BLaER1 treated with 17β-estradiol and CSF1 and Interleukin-3, amounts not matched to agents 10 nM and 100 nM (cell line): ENCODE measurements around the gene RASAL2.
A peak's percentile ranks its signal among the peaks of the same experiment; 100 is the strongest.

Experiments used
- H3K27ac ChIP-seq, 11 experiments: shearing (Covaris generic); formaldehyde crosslinking; 2 replicates each; pipeline ENCODE4 v1.8.1; 2022
- H3K27me3 ChIP-seq, 11 experiments: shearing (Covaris generic); formaldehyde crosslinking; 2 replicates each; pipeline ENCODE4 v1.8.1; 2022
- H3K36me3 ChIP-seq, 11 experiments: shearing (Covaris generic); formaldehyde crosslinking; 2 replicates each; pipeline ENCODE4 v1.8.1; 2022
- H3K4me1 ChIP-seq, 10 experiments: shearing (Covaris generic); formaldehyde crosslinking; 2 replicates each; pipeline ENCODE4 v1.8.1; 2022
- H3K4me2 ChIP-seq, 11 experiments: shearing (Covaris generic); formaldehyde crosslinking; 2 replicates each; pipeline ENCODE4 v1.8.1; 2022
- H3K4me3 ChIP-seq, 10 experiments: shearing (Covaris generic); formaldehyde crosslinking; 2 replicates each; pipeline ENCODE4 v1.8.1; 2022
- H3K9ac ChIP-seq, 11 experiments: shearing (Covaris generic); formaldehyde crosslinking; 2 replicates each; pipeline ENCODE4 v1.8.1; 2022
- H3K9me3 ChIP-seq, 11 experiments: shearing (Covaris generic); formaldehyde crosslinking; replicated peaks in 1 of 11; 2 replicates each; pipeline ENCODE4 v1.8.1; 2022
- H4K20me1 ChIP-seq, 11 experiments: shearing (Covaris generic); formaldehyde crosslinking; 2 replicates each; pipeline ENCODE4 v1.8.1; 2022
- Cebpa-rat ChIP-seq, 11 experiments: shearing (Covaris generic); IDR thresholded peaks; 2 replicates each; pipeline ENCODE4 v1.8.1; 2022

RASAL2 gene

GRCh38 chr1:178266113-178266512 lies 172.2 kb downstream of the RASAL2 start:
- H3K36me3 ChIP-seq, result no peaks in the 10 kb centered on the region
- no peak for TF ChIP-seq Cebpa-rat (IDR thresholded peaks at IDR 0.05)
- H3K4me1 ChIP-seq, result peaks cover 0 to 3% (median 0%) of the 10 kb centered on the region in 10 experiments; a peak in 2 of 20 replicates
- H3K4me3 ChIP-seq, result no peak overlapping the region
- H3K27me3 ChIP-seq, result no peaks in the 10 kb centered on the region
- H3K4me2 ChIP-seq, result no peak overlapping the region
- no peak overlapping the region for H3K9ac ChIP-seq
- no peak overlapping the region for H3K27ac ChIP-seq
- H3K9me3 ChIP-seq, result no peaks in the 10 kb centered on the region
- no peaks in the 10 kb centered on the region; a peak in 1 of 22 replicates for H4K20me1 ChIP-seq

GRCh38 chr1:178266619-178267066 lies 172.7 kb downstream of the RASAL2 start:
- peaks cover 0 to 8% (median 0%) of the 10 kb centered on the region in 10 experiments; a peak in 3 of 20 replicates for H3K4me1 ChIP-seq
- no peak overlapping the region for H3K27ac ChIP-seq
- H3K4me3 ChIP-seq, result no peak overlapping the region
- no peak for TF ChIP-seq Cebpa-rat (IDR thresholded peaks at IDR 0.05)
- H3K36me3 ChIP-seq, result no peaks in the 10 kb centered on the region
- H4K20me1 ChIP-seq, result no peaks in the 10 kb centered on the region; a peak in 1 of 22 replicates
- H3K27me3 ChIP-seq, result no peaks in the 10 kb centered on the region
- H3K4me2 ChIP-seq, result no peak overlapping the region
- H3K9me3 ChIP-seq, result no peaks in the 10 kb centered on the region
- H3K9ac ChIP-seq, result no peak overlapping the region

- peaks cover 0 to 10% (median 0%) of the 10 kb centered on the region in 10 experiments; a peak in 3 of 20 replicates for H3K4me1 ChIP-seq
- no peaks in the 10 kb centered on the region for H3K9me3 ChIP-seq
- no peak overlapping the region for H3K4me2 ChIP-seq
- no peak for TF ChIP-seq Cebpa-rat (IDR thresholded peaks at IDR 0.05)
- no peak overlapping the region for H3K9ac ChIP-seq
- H3K4me3 ChIP-seq, result no peak overlapping the region
- H4K20me1 ChIP-seq, result no peaks in the 10 kb centered on the region; a peak in 2 of 22 replicates
- no peaks in the 10 kb centered on the region for H3K27me3 ChIP-seq
- H3K36me3 ChIP-seq, result no peaks in the 10 kb centered on the region
- no peak overlapping the region for H3K27ac ChIP-seq
These were observed 173.8 kb downstream of the RASAL2 start for GRCh38 chr1:178267646-178268094.

DNA sequence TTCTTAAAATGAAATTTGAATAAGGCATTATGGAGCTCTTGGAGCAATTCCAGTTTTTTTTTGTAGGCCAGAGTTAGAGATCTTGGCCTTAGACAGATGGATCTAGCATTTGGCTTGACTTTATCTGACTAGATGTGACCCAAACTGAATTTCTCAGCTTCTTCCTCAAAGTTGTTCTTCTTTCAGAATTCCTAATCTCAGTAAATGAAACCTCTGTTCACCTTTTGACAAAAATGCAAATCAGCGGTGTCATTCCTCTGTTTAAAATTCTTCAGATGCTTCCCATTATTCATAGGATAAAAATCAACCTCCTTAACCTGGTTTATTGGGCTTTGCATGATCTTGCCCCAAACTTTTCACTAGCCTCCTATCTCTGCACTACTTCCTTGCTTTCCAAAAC lies 177.6 kb downstream of the RASAL2 start:
- Histone ChIP-seq H3K9ac (no peak overlapping the region), H3K9me3 (no peaks in the 10 kb centered on the region), H3K36me3 (no peaks in the 10 kb centered on the region), H3K27ac (no peak overlapping the region), H3K27me3 (no peaks in the 10 kb centered on the region), H3K4me1 (peaks cover 0 to 29% (median 0%) of the 10 kb centered on the region in 10 experiments; a peak in 6 of 20 replicates), H4K20me1 (no peaks in the 10 kb centered on the region; a peak in 2 of 22 replicates), H3K4me2 (no peak overlapping the region), H3K4me3 (no peak overlapping the region)
- TF ChIP-seq Cebpa-rat (IDR thresholded peaks at IDR 0.05), result no peak

DNA sequence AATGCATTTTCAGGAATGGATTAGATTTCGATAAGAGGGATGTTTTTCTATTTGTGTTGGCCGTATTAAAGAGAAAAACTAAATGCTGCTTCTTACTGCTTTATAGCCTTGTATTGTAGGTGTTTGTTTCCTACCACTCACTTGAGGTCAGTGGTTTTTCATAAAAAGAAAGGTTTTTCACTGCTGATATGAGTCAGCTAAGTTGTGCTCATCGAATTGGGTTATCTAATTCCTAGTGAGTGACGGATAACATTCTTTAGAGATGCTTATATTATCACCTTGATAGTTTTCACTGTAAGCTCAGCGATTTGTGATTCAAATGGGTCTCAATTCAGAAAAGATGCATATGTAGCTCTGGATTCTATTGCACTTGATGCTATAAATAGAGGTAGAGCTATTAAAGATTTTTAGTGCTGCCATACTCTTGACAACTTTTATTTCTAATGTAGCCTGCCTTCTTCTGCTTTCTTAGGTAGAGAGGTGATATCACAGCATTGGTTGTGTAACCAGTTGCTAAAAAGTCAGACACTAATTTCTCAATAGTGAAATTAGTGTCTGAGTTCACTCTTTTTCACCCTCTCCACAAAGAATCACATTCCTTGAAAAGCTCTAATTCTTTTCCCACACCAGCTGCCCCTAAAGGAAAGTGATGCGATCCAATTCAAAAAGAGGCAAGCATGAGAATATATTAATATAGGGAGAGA lies 180.0 kb downstream of the RASAL2 start:
- Histone ChIP-seq H3K36me3 (no peaks in the 10 kb centered on the region), H4K20me1 (no peaks in the 10 kb centered on the region; a peak in 2 of 22 replicates), H3K9me3 (peaks cover 0 to 10% (median 6%) of the 10 kb centered on the region in 11 experiments; a peak in 9 of 22 replicates), H3K27me3 (no peaks in the 10 kb centered on the region), H3K4me3 (no peak overlapping the region), H3K9ac (no peak overlapping the region), H3K27ac (no peak overlapping the region), H3K4me1 (peaks cover 0 to 47% (median 0%) of the 10 kb centered on the region in 10 experiments; a peak in 7 of 20 replicates), H3K4me2 (no peak overlapping the region)
- TF ChIP-seq Cebpa-rat (IDR thresholded peaks at IDR 0.05), result no peak

DNA sequence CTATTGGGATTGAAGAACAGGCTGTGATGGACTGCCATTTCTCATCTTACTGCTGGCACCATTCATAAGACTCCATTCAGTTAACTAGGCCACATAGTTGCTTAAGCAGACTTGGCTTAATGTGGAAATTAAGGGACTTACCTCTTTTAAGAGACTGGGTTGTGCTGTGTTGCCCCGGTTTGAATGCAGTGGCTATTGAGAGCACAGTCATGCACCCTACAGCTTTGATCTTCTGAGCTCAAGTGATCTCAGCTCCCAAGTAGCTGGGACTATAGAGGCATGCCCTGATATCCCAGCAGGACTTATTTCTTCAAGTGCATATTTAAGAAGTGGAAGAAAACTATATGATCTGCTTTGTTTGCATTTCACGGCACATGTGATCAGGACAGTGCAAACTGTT lies 181.1 kb downstream of the RASAL2 start:
- Histone ChIP-seq H3K4me3 (no peak overlapping the region), H3K27me3 (no peaks in the 10 kb centered on the region), H3K9ac (no peak overlapping the region), H3K4me2 (peak overlapping the region in 3 of 11 experiments; percentile 10 to 58 (median 42); a peak in 5 of 22 replicates), H4K20me1 (no peaks in the 10 kb centered on the region; a peak in 2 of 22 replicates), H3K4me1 (peaks cover 0 to 51% (median 0%) of the 10 kb centered on the region in 10 experiments; a peak in 7 of 20 replicates), H3K27ac (no peak overlapping the region), H3K36me3 (no peaks in the 10 kb centered on the region), H3K9me3 (peaks cover 0 to 10% (median 6%) of the 10 kb centered on the region in 11 experiments; a peak in 9 of 22 replicates)
- TF ChIP-seq Cebpa-rat (IDR thresholded peaks at IDR 0.05), result no peak

DNA sequence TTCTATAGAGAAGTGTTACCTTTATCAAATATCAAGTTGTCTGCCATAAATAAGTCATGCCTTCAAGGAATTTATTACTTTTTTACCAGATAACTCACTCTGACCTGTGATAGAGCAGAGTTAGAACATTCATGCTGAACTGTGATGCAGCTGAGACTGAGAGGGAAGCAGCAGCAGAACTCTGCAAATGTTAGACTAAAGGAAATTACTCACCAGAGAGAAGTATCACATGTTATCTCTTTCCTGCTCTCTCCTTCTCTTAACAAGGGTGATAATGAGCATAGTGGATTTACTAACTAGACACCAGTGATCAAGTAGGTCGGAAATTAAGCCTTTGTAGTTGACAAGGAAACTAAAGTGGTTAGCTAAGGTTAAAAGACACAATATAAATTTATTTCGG lies 181.6 kb downstream of the RASAL2 start:
- no peak for TF ChIP-seq Cebpa-rat (IDR thresholded peaks at IDR 0.05)
- no peaks in the 10 kb centered on the region for H3K36me3 ChIP-seq
- H3K9ac ChIP-seq, result no peak overlapping the region
- H3K27me3 ChIP-seq, result no peaks in the 10 kb centered on the region
- H3K27ac ChIP-seq, result peak overlapping the region in 2 of 11 experiments; percentile 13 to 42; a peak in 3 of 22 replicates
- no peak overlapping the region for H3K4me3 ChIP-seq
- H3K4me1 ChIP-seq, result peaks cover 0 to 51% (median 0%) of the 10 kb centered on the region in 10 experiments; a peak in 7 of 20 replicates
- peak overlapping the region in 3 of 11 experiments; percentile 10 to 58 (median 42); a peak in 5 of 22 replicates for H3K4me2 ChIP-seq
- H3K9me3 ChIP-seq, result peaks cover 0 to 10% (median 6%) of the 10 kb centered on the region in 11 experiments; a peak in 9 of 22 replicates
- no peaks in the 10 kb centered on the region; a peak in 2 of 22 replicates for H4K20me1 ChIP-seq

GRCh38 chr1:178277793-178278530 lies 184.1 kb downstream of the RASAL2 start:
- Histone ChIP-seq H3K27ac (peak overlapping the region in 2 of 11 experiments; percentile 0 to 27; a peak in 1 of 22 replicates), H3K4me1 (peaks cover 0 to 45% (median 1%) of the 10 kb centered on the region in 10 experiments; a peak in 12 of 20 replicates), H3K36me3 (no peaks in the 10 kb centered on the region), H4K20me1 (no peaks in the 10 kb centered on the region; a peak in 1 of 22 replicates), H3K9ac (no peak overlapping the region), H3K4me3 (no peak overlapping the region), H3K9me3 (peaks cover 0 to 10% (median 6%) of the 10 kb centered on the region in 11 experiments; a peak in 9 of 22 replicates), H3K27me3 (no peaks in the 10 kb centered on the region), H3K4me2 (peak overlapping the region in 4 of 11 experiments; percentile 6 to 51 (median 24); a peak in 6 of 22 replicates)
- TF ChIP-seq Cebpa-rat (IDR thresholded peaks at IDR 0.05), result no peak
